Hematopoietic multipotent progenitor cell treated with erythropoietin and hydrocortisone succinate and interleukin-3 and kit ligand, for 17 days (in vitro differentiated cells): ENCODE measurements around the gene PTPRS.

Experiments
- DNase-seq: peaks from one replicate; pipeline ENCODE4 v3.0.0-alpha.2; 2015; ENCODE audit warnings: low spot score

The PTPRS gene

DNA sequence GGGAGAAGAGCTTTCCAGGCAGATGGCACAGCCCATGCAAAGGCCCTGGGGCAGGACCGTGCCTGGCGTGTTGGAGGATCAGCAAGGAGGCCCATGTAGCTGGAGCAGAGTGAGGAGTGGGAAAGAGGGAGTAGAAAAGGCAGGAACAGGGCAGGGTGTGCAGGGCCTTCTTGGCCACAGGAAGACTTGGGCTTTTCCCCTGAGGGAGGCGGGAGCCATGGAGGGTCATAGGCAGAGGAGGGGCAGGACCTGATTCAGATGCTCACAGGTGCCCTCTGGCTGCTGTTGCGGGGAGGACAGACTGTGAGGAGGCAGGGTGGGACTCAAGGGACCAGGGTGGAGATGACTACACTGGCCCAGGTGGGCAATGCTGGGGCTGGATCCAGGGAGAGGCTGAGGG, 13.8 kb upstream of the PTPRS start:
- no peak for DNase-seq

DNA sequence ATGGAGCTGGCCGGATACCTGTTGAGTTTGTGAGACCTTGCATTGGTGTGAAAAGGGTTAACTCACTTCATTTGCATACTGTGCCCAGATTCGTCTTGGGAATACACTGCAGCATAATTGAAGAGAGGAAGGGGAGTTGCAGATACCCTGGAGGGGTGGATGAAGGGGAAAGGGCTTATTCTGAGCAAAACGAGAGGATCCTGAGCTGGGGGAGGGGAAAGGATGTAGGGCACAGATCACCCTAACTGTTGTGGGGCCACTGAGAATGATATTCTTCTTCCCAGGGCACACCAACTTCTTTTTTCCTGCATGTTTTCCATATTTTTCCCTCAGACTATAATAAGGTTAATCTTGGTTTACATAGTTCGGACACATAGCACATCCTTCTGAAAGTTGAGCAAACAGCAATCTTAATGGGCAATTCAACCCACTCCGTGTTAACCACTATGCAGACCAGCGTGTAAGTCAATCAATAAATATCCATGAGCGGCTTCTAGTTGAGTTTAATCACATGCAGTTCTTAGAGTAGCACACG, 11.7 kb upstream of the PTPRS start:
- no peak for DNase-seq

DNA sequence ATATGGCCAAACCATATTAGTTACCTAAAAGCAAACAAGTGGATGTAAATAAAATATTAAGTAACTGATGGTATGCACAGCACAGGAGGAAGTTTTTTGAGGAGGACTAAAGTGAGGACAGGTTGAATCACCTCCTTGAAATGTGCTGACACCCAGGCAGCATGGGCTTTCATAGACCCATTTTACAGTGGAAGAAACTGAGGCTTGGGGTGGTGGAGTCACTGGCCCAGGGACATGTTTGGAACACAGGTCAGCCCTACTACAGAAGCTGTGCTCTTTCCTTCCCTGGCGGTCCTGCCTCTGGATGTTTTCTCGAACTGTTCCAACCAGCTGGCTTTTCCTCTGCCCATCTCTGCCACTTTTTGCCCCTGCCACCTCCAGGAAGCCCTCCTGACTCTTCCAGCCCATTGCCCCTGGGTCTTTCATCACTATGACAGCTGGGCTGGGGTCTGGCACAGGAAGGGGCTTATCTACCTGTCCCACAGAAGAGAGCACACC, 11.2 kb upstream of the PTPRS start:
- DNase-seq: no peak

DNA sequence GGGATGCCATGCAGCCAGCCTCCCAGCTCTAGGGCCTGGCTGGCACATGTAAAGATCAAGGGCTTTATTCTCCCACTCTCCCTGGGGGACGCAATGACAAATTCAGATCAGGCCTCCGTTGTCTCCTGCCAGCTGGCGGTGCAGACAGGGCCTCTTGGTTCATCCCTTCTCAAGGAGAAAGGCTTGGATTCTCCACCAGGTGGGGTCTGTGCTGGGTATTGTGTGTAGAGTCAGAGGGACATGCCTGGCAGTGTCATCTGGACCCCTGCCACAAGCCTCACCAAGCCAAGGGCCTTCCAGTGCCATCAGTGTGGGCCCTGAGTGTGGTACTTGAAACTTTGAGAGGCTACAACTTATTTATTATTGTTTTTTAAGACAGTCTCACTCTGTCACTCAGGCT, 8.4 kb upstream of the PTPRS start:
- no peak for DNase-seq

DNA sequence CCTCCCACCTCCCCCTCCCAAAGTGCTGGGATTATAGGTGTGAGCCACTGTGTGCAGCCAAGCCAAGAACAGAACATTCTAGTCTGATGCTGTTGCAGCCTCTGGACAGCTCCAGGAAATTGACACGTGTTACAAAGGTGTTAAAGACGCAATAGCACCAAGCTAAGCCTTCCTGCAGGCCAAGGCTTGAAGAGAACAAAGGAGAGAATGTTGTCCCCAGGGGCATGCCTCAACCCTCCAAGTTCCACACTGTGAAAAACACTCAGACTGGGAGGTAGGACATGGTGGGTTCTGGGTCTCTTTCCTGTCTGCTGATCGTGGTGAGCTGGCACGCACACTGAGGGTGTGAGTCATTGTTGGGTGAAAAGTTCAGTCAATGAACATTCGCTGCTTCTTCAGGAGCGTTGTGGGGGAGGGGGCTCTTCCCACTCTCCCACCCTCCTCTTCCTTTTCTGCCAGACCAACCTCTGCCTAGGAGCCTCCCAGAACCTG, 5.3 kb upstream of the PTPRS start:
- no peak for DNase-seq

DNA sequence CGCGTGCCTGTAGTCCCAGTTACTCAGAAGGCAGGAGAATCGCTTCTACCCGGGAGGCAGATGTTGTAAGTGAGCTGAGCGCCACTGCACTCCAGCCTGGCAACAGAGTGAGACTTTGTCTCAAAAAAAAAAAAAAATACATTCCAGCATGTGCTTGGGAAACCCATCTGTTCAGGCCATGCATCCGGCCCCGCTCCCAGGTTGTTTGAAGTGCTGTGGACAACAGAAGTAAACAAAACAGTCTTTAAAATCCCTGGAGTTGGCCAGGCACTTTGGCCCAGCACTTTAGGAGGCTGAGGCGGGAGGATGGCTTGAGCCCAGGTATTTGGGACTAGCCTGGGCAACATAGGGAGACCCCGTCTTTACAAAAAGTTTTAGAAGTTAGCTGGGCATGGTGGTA, 3.2 kb upstream of the PTPRS start:
- DNase-seq: no peak

DNA sequence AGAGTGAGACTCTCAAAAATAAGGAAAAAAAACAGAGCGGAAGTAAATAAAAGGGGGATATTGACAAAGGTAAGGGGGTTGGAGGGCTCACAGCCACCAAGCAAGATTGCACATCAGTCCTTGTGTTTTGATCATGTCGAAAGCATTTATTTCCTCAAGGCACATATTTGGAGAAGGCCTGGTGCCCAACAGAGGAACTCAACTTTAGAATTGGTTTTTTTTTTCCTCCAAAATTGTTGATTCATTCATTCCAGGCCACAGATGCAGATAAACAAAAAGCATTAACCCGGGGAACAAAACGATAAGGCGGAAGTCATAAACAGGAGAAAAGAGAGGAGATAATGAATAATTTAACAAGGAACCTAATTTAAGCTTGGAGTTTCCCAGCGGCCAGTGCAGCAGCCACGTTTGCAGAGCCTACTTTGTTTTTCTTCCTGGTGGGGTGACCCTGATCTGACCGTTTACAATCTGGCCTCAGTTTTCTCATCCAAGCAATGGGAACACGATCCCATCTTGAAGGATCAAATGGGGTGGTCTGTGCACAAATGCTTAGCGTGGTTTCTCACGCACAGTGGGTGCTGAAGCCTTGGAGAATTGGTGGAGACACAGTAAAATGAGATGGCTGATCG, 2.1 kb upstream of the PTPRS start:
- DNase-seq: no peak

DNA sequence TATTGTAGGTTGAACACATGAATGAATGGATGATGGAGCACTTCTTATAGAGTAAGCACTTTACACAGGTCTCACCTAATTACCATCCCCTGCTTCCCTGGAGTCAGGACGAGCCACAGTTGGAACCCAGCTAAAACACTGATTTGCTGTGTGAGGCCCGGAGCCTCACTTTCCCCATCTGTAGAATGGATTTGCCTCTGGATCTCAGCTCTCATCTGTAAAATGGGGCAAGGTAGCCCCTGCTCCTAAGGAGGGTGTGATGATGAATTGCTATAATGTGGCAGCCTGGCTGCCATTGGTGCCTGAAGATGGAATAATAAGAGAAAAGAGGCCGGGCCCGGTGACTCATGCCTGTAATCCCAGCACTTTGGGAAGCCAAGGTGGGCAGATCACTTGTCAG, 1.4 kb upstream of the PTPRS start:
- no peak for DNase-seq

DNA sequence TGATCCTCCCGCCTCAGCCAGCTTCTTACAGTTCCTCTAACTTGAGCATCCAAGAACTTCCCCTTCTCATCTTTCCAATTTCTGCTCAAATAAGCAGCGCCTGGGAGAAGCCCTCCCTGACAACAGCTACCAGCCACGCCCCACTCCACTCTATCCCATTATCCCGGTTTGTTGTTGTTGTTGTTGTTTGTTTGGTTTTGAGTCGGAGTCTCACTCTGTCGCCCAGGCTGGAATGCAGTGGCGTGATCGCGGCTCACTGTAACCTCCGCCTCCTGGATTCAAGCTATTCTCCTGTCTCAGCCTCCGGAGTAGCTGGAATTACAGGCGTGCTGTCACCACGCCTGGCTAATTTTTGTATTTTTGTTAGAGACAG, 822 bp upstream of the PTPRS start:
- DNase-seq: no peak

DNA sequence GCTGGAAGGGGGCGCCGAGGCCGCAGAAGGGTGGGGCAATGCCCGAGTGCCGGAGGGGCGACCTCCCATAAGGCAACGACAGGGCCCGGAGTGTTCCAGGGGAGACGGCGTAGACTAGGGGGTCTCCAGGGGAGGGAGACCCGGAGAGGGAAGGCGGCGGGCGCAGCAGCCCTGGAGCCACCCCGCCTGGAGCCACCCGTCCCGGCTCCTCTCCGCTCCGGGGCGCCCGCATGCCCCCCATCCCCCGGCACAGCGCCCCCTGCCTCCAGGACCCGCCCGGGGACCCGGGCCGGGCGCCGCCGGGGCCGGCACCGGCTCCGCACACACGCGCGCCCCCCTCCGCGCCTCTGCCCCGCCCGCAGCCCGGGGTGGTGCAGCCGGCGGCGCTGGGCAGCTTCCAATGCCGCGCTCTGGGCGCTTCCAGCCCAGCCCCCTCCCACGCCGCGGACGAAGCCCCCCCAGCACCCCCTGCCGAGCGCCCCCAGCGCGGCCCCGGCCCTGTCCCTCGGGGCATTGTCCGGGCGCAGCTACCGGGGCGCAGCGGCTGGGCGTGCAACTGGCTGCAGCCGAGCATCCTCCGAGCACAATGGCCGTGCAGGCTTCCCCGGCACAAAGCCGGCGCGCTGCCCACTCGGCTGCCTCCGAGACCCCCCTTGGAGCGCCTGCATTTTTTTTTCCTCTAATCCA, 519 bp downstream of the PTPRS start:
- DNase-seq: no peak

DNA sequence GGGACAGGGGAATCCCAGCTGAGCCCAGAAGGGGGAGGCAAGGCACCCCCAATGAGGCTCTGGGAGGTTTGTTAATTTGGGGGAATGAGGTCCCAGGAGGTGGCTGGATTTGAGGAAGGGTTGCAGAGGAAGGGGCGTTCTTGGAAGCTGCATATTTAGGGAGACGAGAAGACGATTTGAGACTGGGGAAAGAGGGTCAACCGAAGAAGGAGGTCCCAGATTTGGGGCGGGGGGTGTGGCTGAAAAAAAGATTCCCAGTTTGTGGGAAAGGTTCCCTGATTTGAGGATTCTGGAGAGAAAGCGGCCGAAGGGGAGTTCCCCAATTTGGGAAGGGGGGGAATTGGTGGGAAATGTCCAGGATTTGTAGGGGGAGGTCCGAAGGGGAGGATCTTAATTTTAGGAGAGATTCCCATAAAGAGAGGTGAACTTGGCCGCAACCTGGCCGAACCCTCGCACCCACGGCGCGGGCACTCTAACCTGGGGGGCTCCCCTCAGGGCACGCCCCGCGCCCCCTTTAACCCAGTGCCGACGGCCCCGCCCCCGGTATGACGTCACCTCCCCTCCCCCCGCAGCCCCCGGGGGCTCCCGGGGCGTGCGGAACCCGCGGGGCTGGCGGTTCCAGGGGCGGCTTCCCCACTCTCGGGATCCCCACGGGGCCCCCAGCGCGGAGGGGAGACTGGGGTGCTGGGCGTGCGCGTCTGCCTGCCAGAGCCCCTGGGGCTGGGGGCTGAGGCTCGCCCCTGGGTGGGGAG, 1.2 kb downstream of the PTPRS start:
- no peak for DNase-seq

DNA sequence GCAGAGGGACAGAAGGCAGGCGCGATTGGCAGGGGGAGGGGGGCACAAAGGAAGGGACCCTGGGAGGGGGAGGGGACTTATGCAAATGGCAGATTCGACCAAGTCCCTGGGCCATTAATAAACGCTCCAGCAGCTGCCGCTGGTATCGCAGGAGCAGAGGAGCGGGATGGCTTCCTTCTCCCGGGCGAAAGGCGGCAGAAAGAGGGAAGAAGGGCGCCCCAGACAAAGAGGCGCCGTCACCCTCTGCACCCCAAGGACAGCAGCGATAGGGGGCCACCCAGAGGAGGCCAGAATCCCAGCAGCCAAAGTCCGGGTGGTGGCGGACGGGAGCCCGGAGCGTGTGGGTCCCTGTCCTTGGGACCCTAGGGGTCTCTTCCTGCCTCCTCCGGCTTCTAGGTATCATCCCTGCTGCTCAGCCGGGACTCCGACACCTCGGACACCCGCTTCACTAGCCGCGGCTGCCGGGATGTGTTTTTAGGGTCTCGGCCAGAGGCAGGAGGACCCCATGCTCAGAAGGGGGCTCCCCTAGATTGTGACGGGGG, 1.9 kb downstream of the PTPRS start:
- DNase-seq: no peak

DNA sequence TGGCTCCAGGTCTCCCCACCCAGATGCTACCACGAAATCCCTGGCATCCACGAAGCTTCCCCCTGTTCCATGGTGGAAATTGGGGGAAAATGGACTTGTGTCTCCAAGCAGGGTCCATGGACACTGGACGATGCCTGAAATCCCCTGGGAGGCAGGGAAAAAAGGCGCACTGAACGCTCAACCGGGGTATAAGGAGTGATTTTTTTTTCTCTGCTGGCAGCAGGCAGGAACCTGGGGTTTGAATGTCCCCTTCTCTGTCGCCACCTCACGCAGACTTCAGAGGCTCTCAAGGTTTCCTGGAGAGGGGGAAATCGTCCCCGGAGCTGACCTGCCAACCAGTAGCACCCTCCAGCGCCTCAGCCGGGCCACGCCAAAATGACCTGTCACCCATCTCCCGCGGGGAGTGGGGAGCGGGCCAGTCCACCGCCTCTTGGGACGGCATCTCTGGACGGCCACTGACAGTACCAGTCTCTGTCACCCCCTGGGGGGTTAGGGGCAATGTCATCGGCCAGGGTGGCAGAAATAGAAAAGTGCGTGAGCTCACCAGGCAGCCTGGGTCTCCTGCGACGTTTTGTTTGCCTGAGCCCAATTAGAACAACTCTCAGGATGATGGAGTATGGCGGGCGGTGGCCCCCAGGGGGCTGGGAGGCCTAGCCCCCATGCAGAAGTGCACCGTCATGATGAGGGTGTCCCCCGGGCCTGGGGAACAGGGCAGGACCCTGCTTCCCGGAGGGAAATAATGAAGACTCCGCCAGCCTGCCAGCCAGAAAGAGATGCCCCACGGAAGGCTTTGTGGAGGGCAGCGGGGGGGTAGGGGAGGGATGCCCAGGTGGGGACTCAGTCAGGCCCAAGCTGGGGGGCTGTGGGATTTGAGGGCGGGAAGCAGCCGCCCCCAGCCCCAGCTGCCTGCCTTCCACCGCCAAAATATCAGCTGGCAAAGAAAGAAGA, 2.6 kb downstream of the PTPRS start:
- DNase-seq: no peak

DNA sequence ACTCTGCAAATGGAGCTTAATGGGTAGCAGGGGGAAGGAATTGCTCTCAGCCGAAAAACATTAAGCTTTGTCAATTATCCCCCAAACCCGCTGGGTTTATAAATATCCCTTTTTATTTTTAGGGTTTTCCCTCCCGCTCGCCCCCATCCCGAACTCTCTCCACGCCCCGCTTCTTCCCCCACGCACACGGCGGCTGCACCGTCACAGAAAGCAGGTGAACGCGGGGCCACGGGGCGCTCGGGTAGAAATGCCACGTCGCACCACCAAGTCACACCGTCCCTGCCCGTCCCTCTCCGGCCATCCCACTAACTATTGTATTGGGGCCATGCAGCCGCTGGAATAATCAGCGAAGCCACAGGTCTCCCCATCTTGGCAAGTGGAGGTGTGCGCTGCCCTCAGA, 3.5 kb downstream of the PTPRS start:
- DNase-seq: no peak

DNA sequence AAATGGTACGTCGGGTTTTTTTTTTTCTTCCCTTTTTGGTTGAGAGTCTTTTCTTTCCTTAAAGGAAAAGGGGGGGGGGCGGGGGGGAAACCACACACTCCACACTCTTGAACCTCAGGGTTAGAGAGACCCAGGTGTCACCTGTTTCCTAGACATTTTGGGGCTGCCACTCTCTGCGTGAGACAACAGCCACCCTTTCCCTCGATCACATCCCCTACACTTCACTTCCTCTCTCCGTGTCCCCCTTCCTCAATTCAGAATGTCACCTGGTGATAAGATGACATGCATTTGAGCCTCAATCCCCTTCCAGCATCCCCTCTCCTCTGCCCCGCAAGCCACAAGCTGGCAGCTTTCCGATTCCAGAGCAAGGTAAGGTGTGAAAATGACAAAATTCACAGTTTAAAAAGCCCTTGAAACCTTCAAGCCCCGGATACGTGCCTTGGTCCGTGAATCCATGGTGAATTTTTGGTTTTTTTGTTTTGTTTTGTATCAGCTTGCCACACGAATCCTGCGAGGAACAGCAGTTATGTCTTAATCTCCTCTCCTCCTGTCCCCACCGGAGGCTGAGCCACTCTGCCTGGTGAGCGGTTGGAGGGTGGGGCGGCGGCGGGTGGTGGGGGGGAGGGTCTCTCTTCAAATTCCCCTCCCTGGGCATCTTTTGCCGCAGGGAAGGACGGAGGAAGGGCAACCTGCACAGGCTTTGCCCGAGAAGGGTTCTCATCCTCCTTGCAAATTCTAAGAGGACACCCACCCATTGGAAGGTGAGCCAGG, 4.2 kb downstream of the PTPRS start:
- no peak for DNase-seq

DNA sequence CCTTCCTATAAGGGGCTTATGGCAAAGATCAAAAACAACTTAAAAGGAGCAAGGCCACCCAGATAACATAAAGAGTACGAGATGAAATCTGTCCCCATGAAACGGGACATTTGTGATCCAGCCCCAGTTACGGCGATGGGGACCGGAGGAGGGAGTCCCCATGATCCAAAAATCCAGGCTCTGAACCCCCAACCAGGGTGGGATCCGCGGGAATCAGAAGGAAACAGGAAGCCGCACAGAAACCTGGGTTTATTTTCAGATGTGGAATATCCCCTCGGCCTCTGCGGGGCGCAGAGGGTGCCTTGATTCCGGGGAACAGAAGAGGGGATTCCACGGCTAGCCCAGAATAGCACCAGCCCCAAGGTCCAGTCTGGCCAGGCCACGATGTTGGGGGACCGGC, 5.0 kb downstream of the PTPRS start:
- DNase-seq: no peak

DNA sequence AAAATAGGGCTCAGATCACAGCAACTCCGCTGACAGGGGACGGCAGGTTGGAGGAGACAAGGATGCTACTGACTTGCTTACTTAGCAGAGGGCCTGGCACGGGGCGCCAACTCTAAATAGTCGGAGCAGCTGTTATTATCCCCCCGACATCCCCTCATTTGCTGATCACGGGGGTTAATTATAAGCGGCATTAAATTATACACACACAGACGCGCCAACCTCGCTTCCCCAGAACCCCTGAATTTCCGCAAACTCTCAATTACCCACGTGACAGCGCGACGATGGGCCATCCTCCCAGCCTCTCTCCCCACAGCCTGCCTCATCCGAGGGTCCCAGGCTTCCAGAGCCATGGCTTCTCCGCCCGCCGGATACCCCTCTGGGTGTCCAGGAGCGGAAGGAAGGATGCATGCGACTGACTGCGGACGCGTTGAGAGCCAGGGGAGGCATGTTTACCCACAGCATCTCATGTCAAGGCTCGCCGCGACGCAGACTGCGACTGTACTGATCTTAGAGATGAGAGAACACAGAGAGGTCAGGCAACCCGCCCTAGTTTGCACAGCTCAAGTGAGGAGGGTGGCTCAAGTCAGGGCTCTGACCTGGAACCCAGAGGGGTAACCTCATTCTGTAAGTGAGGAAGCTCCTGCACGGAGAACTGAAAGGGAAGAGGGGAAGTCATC, 5.7 kb downstream of the PTPRS start:
- no peak for DNase-seq

DNA sequence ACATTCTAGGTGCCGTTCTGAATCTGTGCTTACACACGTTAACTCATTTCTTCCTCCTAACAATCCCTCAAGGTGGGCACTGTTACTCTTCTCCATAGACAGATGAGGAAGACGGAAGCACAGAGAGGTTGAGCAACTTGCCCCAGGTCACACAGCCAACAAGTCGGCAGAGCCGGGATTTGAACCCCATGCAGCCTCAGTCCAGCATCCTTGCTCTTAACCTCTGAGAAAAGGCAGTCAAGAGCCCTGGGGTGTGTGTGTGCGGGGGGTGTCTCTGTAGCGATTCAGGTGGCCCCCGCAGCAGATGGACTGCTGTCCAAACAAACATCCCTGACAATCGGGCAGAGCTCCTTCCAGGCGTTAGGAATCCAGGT, 6.3 kb downstream of the PTPRS start:
- DNase-seq: no peak

DNA sequence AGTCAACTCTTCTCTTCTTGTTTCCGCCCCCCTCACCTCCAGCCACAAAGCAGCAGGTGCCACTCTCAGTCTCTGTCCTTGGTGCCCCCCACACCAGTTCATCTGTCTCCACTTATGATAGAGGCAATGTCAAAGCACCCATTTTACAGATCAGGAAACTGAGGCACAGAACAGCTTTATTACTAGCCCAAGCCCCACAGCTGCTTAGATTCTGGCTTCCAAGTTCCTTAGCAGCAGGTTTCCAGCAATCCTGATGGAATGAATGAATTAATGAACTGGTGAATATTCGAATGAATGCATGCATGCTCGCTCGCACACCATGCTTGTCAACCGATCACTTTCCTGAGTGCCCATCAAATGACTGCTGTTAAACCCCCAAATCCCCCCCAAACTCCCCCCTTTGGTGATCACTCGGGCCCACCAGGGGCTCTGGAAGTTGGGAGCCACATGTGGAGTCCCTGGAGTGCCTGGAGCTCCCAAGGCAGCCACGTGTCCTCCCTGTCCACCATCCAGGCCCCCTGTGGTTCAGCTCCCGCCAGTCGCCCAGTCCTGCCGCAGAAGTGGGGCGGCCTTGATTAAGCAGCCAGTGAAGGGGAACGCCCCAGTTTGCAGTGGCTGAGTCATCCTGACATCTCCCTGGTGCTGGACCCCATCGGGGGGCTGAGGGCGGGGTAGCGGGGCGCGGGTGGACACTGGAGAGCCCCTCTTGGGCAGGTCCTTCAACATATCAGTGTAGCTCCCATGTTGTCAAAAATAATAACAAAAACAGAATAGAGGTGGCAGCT, 6.8 kb downstream of the PTPRS start:
- DNase-seq: no peak
